Activated CD4-positive, alpha-beta T cell treated with anti-CD3 and anti-CD28 coated beads for 36 hours (primary cell): ENCODE data around the gene AXIN2. TPM values are rescaled to one million over a fixed set of nuclear protein-coding genes. Genes with fewer than 3 reads are reported as not detected.
A peak's percentile ranks its signal among the peaks of the same experiment; 100 is the strongest.

Source experiments
- ATAC-seq: fragments of 200-7000 bp; cut with Tn5 transposase; one replicate; pipeline ENCODE4 v1.10.0; 2021; ENCODE audit warnings: mild to moderate bottlenecking, moderate library complexity
- CTCF ChIA-PET: fragments of 350-600 bp; sonication (Branson Sonifier 250); formaldehyde crosslinking; loops from one replicate; lab custom pipeline; 2021; ENCODE audit warnings: antibody characterized with exemption; lab: Charles Lee
- POLR2A ChIA-PET: fragments of 350-600 bp; sonication (Branson Sonifier 250); formaldehyde crosslinking; loops from one replicate; lab custom pipeline; 2021; ENCODE audit warnings: antibody characterized with exemption, inconsistent platforms; lab: Charles Lee
- DNase-seq: peaks from one replicate; pipeline ENCODE4 v3.0.0-alpha.2; 2020
- H3K27ac Mint-ChIP-seq: one replicate; pipeline ENCODE4 v1.8.0; 2021; ENCODE audit warnings: mixed read lengths
- H3K27me3 Mint-ChIP-seq: one replicate; pipeline ENCODE4 v1.8.0; 2021; ENCODE audit warnings: mixed read lengths
- H3K36me3 Mint-ChIP-seq: one replicate; pipeline ENCODE4 v1.8.0; 2021; ENCODE audit warnings: low read depth, mixed read lengths
- H3K4me1 Mint-ChIP-seq: one replicate; pipeline ENCODE4 v1.8.0; 2021; ENCODE audit warnings: mixed read lengths
- H3K4me3 Mint-ChIP-seq: one replicate; pipeline ENCODE4 v1.8.0; 2021; ENCODE audit warnings: mild to moderate bottlenecking, moderate library complexity, mixed read lengths
- H3K9me3 Mint-ChIP-seq: one replicate; pipeline ENCODE4 v1.8.0; 2021; ENCODE audit warnings: low read depth, mixed read lengths
- intact Hi-C, 2 experiments: fragments of 100-400 bp; cut with DNase I in 1 of 2; cut with micrococcal nuclease in 1 of 2; formaldehyde crosslinking; loops; one replicate each; pipeline versions ENCODE4 v1.14.2 to v1.15.1; 2022 to 2024; cut with DNase I, micrococcal nuclease
- total RNA-seq, 2 experiments: library from RNA; stranded (reverse); gene quantifications; one replicate each; pipeline ENCODE4 v1.2.3, GENCODE V29; 2021

The AXIN2 gene
- total RNA-seq, 2 experiments from 2014 or later, result 2.6 to 3.0 TPM

GRCh38 chr17:65536573-65537342 is 24.7 kb downstream of the AXIN2 start:
- intact Hi-C loops, result no loop called here
- DNase-seq (no peak), ATAC-seq (no peak)
- no peak overlapping the region for H3K4me3 Mint-ChIP-seq
- ChIA-PET POLR2A (interaction anchor here (0.7 kb wide), 1 partner anchor 140 kb away, joined by 3 read pairs; no protein-coding TSS in a partner anchor), CTCF (no interaction called here)
- no peak overlapping the region for H3K27ac Mint-ChIP-seq
- H3K27me3 Mint-ChIP-seq, result no peaks in the 10 kb centered on the region
- peaks cover 38% of the 10 kb centered on the region for H3K4me1 Mint-ChIP-seq
- no peaks in the 10 kb centered on the region for H3K9me3 Mint-ChIP-seq
- peaks cover 41% of the 10 kb centered on the region for H3K36me3 Mint-ChIP-seq

GRCh38 chr17:65535777-65536572 is 25.5 kb downstream of the AXIN2 start:
- CTCF ChIA-PET, result no interaction called here
- DNase-seq (no peak), ATAC-seq (no peak)
- POLR2A ChIA-PET, result interaction anchor here (0.7 kb wide), 1 partner anchor 139 kb away, joined by 3 read pairs; no protein-coding TSS in a partner anchor
- Mint-ChIP-seq H3K4me3 (no peak overlapping the region), H3K36me3 (peaks cover 34% of the 10 kb centered on the region), H3K9me3 (no peaks in the 10 kb centered on the region), H3K27me3 (no peaks in the 10 kb centered on the region), H3K4me1 (peaks cover 40% of the 10 kb centered on the region), H3K27ac (no peak overlapping the region)
- intact Hi-C loops, result no loop called here

- POLR2A ChIA-PET, result interaction anchor here (0.6 kb wide), 1 partner anchor 10 kb away, joined by 3 read pairs; no protein-coding TSS in a partner anchor
- CTCF ChIA-PET, result no interaction called here
- Mint-ChIP-seq H3K27me3 (no peaks in the 10 kb centered on the region), H3K4me1 (peaks cover 28% of the 10 kb centered on the region), H3K36me3 (peaks cover 32% of the 10 kb centered on the region), H3K27ac (no peak overlapping the region), H3K9me3 (no peaks in the 10 kb centered on the region), H3K4me3 (no peak overlapping the region)
- no peak for ATAC-seq
- DNase-seq, result no peak
- intact Hi-C loops, result no loop called here
These were observed 27.5 kb downstream of the AXIN2 start for GRCh38 chr17:65533852-65534457.

GRCh38 chr17:65533056-65533745 is 28.2 kb downstream of the AXIN2 start:
- Mint-ChIP-seq H3K27ac (no peak overlapping the region), H3K36me3 (peaks cover 34% of the 10 kb centered on the region), H3K4me3 (no peak overlapping the region), H3K27me3 (no peaks in the 10 kb centered on the region), H3K4me1 (peaks cover 23% of the 10 kb centered on the region), H3K9me3 (no peaks in the 10 kb centered on the region)
- ATAC-seq, result no peak
- no peak for DNase-seq
- intact Hi-C loops, result no loop called here
- CTCF ChIA-PET, result no interaction called here
- POLR2A ChIA-PET, result interaction anchor here (0.6 kb wide), 1 partner anchor 9 kb away, joined by 3 read pairs; no protein-coding TSS in a partner anchor

GRCh38 chr17:65532101-65532890 is 29.2 kb downstream of the AXIN2 start:
- intact Hi-C loops, result no loop called here
- Mint-ChIP-seq H3K4me3 (no peak overlapping the region), H3K9me3 (no peaks in the 10 kb centered on the region), H3K27me3 (no peaks in the 10 kb centered on the region), H3K27ac (no peak overlapping the region), H3K4me1 (peaks cover 17% of the 10 kb centered on the region), H3K36me3 (peaks cover 34% of the 10 kb centered on the region)
- ChIA-PET CTCF (no interaction called here), POLR2A (interaction anchor here (1.2 kb wide), 1 partner anchor 12 kb away, joined by 3 read pairs; no protein-coding TSS in a partner anchor)
- DNase-seq (no peak), ATAC-seq (no peak)

GRCh38 chr17:65531256-65532100 is 30.0 kb downstream of the AXIN2 start:
- Mint-ChIP-seq H3K36me3 (peaks cover 34% of the 10 kb centered on the region), H3K9me3 (no peaks in the 10 kb centered on the region), H3K27ac (no peak overlapping the region), H3K4me3 (no peak overlapping the region), H3K27me3 (no peaks in the 10 kb centered on the region), H3K4me1 (peaks cover 16% of the 10 kb centered on the region)
- ATAC-seq, result no peak
- POLR2A ChIA-PET, result interaction anchor here (1.2 kb wide), 1 partner anchor 13 kb away, joined by 3 read pairs; no protein-coding TSS in a partner anchor
- DNase-seq, result peak; percentile 11
- intact Hi-C loops, result no loop called here
- CTCF ChIA-PET, result interaction anchor here (0.6 to 0.7 kb wide), 2 partner anchors 8 to 42 kb away, joined by 3 to 4 read pairs; no protein-coding TSS in a partner anchor

- DNase-seq, result no peak
- ChIA-PET CTCF (interaction anchor here (0.6 to 0.7 kb wide), 2 partner anchors 9 to 41 kb away, joined by 3 to 4 read pairs; no protein-coding TSS in a partner anchor), POLR2A (interaction anchor here (0.5 to 1.2 kb wide), 3 partner anchors 9 to 14 kb away, joined by 3 read pairs; no protein-coding TSS in a partner anchor)
- Mint-ChIP-seq H3K9me3 (no peaks in the 10 kb centered on the region), H3K27me3 (no peaks in the 10 kb centered on the region), H3K36me3 (peaks cover 31% of the 10 kb centered on the region), H3K27ac (no peak overlapping the region), H3K4me1 (peaks cover 14% of the 10 kb centered on the region), H3K4me3 (no peak overlapping the region)
- ATAC-seq, result no peak
- intact Hi-C loops, result no loop called here
These were observed 30.8 kb downstream of the AXIN2 start for GRCh38 chr17:65530523-65531255.

GRCh38 chr17:65529761-65530522 is 31.5 kb downstream of the AXIN2 start:
- Mint-ChIP-seq H3K4me1 (peaks cover 14% of the 10 kb centered on the region), H3K27ac (no peak overlapping the region), H3K9me3 (no peaks in the 10 kb centered on the region), H3K27me3 (no peaks in the 10 kb centered on the region), H3K36me3 (peaks cover 26% of the 10 kb centered on the region), H3K4me3 (no peak overlapping the region)
- ChIA-PET CTCF (interaction anchor here (0.6 kb wide), 1 partner anchor 13 kb away, joined by 3 read pairs; no protein-coding TSS in a partner anchor), POLR2A (interaction anchor here (0.8 kb wide), 1 partner anchor 9 kb away, joined by 3 read pairs; no protein-coding TSS in a partner anchor)
- DNase-seq (no peak), ATAC-seq (no peak)
- intact Hi-C loops, result no loop called here
